Tibial nerve (tissue), 4 donors: ENCODE results near the gene TEAD4.

Source experiments
- EP300 ChIP-seq, 2 donors: sonication (generic); formaldehyde crosslinking; IDR thresholded peaks; one replicate each; pipeline ENCODE4 v1.6.1; 2017; ENCODE audit warnings: antibody characterized with exemption in 2 of 2, mild to moderate bottlenecking in 1 of 2
- TF ChIP-seq, protein P1 (sequence below), 5 experiments: fragments of 200-600 bp in 3 of 5; fragments of 450-650 bp in 2 of 5; sonication (generic) in 3 of 5; IDR thresholded peaks; one replicate each; pipeline ENCODE4 v1.5.1; 2016 to 2019; ENCODE audit warnings: antibody characterized with exemption in 5 of 5, mild to moderate bottlenecking in 3 of 5, moderate library complexity in 2 of 5

DNA sequence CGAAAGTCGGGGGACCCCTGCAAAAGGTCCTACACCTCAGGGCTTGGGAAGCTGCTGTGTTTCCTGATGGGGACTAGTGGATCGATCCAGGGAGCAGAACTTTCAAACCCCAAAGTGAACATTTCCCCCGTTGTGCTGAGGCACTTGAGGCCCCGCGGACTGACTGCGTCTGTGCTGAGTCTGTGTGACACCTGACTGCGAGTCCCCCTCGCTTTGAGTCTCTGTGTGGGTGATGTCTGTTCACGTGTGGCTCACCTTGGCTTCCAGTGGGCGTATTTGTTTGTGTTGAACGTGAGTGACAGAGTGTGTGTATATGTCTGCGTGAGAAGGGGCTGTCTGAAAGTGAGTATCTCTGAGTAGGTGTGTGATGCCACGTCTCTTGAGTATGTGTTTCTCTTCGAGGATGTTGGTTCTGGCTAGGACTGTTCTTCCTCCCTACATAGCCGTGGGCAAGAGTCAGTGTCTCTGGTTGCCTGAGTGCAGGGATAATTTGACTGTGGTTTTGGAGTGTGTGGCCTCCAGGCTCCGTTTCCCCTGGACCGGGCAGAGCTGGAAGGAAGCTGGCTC lies 1.3 kb downstream of the TEAD4 start:
- TF ChIP-seq, protein P1, sequence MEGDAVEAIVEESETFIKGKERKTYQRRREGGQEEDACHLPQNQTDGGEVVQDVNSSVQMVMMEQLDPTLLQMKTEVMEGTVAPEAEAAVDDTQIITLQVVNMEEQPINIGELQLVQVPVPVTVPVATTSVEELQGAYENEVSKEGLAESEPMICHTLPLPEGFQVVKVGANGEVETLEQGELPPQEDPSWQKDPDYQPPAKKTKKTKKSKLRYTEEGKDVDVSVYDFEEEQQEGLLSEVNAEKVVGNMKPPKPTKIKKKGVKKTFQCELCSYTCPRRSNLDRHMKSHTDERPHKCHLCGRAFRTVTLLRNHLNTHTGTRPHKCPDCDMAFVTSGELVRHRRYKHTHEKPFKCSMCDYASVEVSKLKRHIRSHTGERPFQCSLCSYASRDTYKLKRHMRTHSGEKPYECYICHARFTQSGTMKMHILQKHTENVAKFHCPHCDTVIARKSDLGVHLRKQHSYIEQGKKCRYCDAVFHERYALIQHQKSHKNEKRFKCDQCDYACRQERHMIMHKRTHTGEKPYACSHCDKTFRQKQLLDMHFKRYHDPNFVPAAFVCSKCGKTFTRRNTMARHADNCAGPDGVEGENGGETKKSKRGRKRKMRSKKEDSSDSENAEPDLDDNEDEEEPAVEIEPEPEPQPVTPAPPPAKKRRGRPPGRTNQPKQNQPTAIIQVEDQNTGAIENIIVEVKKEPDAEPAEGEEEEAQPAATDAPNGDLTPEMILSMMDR (IDR thresholded peaks at IDR 0.05) = no peak
- no peak for TF ChIP-seq EP300 (IDR thresholded peaks at IDR 0.05)
